Neural cell (in vitro differentiated cells): ENCODE results near the gene PPARG. TPM values are rescaled to one million over a fixed set of nuclear protein-coding genes. Genes with fewer than 3 reads are reported as not detected.

Experiments used
- H2AFZ ChIP-seq: fragments of 200-600, 300-800 bp; sonication (generic), shearing (Covaris generic); 2 replicates; pipeline ENCODE4 v1.6.0; 2014; ENCODE audit warnings: low read depth, mild to moderate bottlenecking, antibody characterized with exemption, low read length, moderate library complexity
- H3F3A ChIP-seq: fragments of 200-600 bp; shearing (Covaris generic); 2 replicates; pipeline ENCODE4 v1.6.1; 2016; ENCODE audit warnings: mild to moderate bottlenecking, moderate library complexity, mixed read lengths, antibody characterized with exemption, low read length; ENCODE audit not compliant: insufficient read depth, poor library complexity, severe bottlenecking
- H3K27ac ChIP-seq: fragments of 200-600, 300-800 bp; sonication (generic), shearing (Covaris generic); 2 replicates; pipeline ENCODE4 v1.5.1; 2014; ENCODE audit warnings: mild to moderate bottlenecking, low read length, moderate library complexity
- H3K27me3 ChIP-seq: fragments of 300-800, 200-600 bp; sonication (generic), shearing (Covaris generic); 2 replicates; pipeline ENCODE4 v1.6.0; 2014; ENCODE audit warnings: mild to moderate bottlenecking, low read depth, low read length, moderate library complexity; ENCODE audit not compliant: insufficient read depth
- H3K36me3 ChIP-seq: fragments of 300-800, 200-600 bp; sonication (generic), shearing (Covaris generic); 2 replicates; pipeline ENCODE4 v1.5.1; 2014; ENCODE audit warnings: mild to moderate bottlenecking, antibody characterized with exemption, low read length, moderate library complexity; ENCODE audit not compliant: insufficient read depth
- H3K4me2 ChIP-seq: fragments of 300-800, 200-600 bp; sonication (generic), shearing (Covaris generic); 2 replicates; pipeline ENCODE4 v1.6.0; 2014; ENCODE audit warnings: mild to moderate bottlenecking, low read length
- H3K4me3 ChIP-seq: fragments of 300-800, 200-600 bp; sonication (generic), shearing (Covaris generic); 2 replicates; pipeline ENCODE4 v1.5.1; 2014; ENCODE audit warnings: mild to moderate bottlenecking, low read length, moderate library complexity
- H3K79me2 ChIP-seq: fragments of 200-600 bp; shearing (Covaris generic); replicated peaks from 2 replicates; pipeline ENCODE4 v1.6.0; 2014; ENCODE audit warnings: mild to moderate bottlenecking, low read length, moderate library complexity; ENCODE audit not compliant: insufficient read depth
- H3K9ac ChIP-seq: fragments of 300-800, 200-600 bp; sonication (generic), shearing (Covaris generic); 2 replicates; pipeline ENCODE4 v1.6.1; 2016; ENCODE audit warnings: mild to moderate bottlenecking, low read length, mixed read lengths
- H3K9me2 ChIP-seq: fragments of 200-600 bp; shearing (Covaris generic); 2 replicates; pipeline ENCODE4 v1.6.1; 2016; ENCODE audit warnings: mild to moderate bottlenecking, low read length, mixed read lengths; ENCODE audit not compliant: insufficient read depth
- H3K9me3 ChIP-seq: fragments of 200-600, 300-800 bp; sonication (generic), shearing (Covaris generic); 2 replicates; pipeline ENCODE4 v1.6.1; 2016; ENCODE audit warnings: mild to moderate bottlenecking, mixed run types, low read length, moderate library complexity, mixed read lengths
- H4K20me1 ChIP-seq: fragments of 200-600 bp; shearing (Covaris generic); 2 replicates; pipeline ENCODE4 v1.6.1; 2016; ENCODE audit warnings: mild to moderate bottlenecking, mixed run types; ENCODE audit not compliant: insufficient read depth
- EP300 ChIP-seq: fragments of 450-650 bp; conservative IDR thresholded peaks from 2 replicates; pipeline ENCODE4 v1.6.1; 2014; ENCODE audit warnings: antibody characterized with exemption, mild to moderate bottlenecking, moderate library complexity; ENCODE audit not compliant: poor library complexity, severe bottlenecking
- EZH2 ChIP-seq: fragments of 200-600, 300-800 bp; shearing (Covaris generic), sonication (generic); IDR thresholded peaks from 2 replicates; pipeline ENCODE4 v1.6.1; 2014; ENCODE audit warnings: antibody characterized with exemption, low read length, borderline replicate concordance, mild to moderate bottlenecking; ENCODE audit not compliant: insufficient read depth, poor library complexity, severe bottlenecking
- MXI1 ChIP-seq: fragments of 450-650 bp; conservative IDR thresholded peaks from 2 replicates; pipeline ENCODE4 v1.6.1; 2014; ENCODE audit warnings: antibody characterized with exemption, mild to moderate bottlenecking; ENCODE audit not compliant: poor library complexity, severe bottlenecking
- POLR2AphosphoS5 ChIP-seq: IDR thresholded peaks from 2 replicates; pipeline ENCODE4 v1.6.1; 2012
- RAD21 ChIP-seq: fragments of 450-650 bp; conservative IDR thresholded peaks from 2 replicates; pipeline ENCODE4 v1.6.1; 2014; ENCODE audit warnings: antibody characterized with exemption, mild to moderate bottlenecking, moderate library complexity
- SMC3 ChIP-seq: fragments of 450-650 bp; conservative IDR thresholded peaks from 2 replicates; pipeline ENCODE4 v1.6.1; 2014; ENCODE audit warnings: antibody characterized with exemption, mild to moderate bottlenecking, moderate library complexity; ENCODE audit not compliant: poor library complexity
- TAF1 ChIP-seq: IDR thresholded peaks from 2 replicates; pipeline ENCODE4 v1.6.1; 2012; ENCODE audit warnings: low read depth
- polyA plus RNA-seq: library from polyadenylated mRNA; depleted of rRNA; stranded (reverse); fragments of >200 nt; gene quantifications from 2 replicates; pipeline ENCODE4 v1.2.3, GENCODE V29; 2014
- TF ChIP-seq, protein P1 (sequence below): fragments of 450-650 bp; IDR thresholded peaks from 2 replicates; pipeline ENCODE4 v1.5.1; 2014; ENCODE audit warnings: antibody characterized with exemption, mild to moderate bottlenecking, moderate library complexity; ENCODE audit not compliant: poor library complexity, severe bottlenecking
- TF ChIP-seq, protein P2 (sequence below): IDR thresholded peaks from 2 replicates; pipeline ENCODE4 v1.6.1; 2012; ENCODE audit warnings: borderline replicate concordance

The PPARG gene
- polyA plus RNA-seq, 1 donor from 2014 or later = 0.35 TPM

DNA sequence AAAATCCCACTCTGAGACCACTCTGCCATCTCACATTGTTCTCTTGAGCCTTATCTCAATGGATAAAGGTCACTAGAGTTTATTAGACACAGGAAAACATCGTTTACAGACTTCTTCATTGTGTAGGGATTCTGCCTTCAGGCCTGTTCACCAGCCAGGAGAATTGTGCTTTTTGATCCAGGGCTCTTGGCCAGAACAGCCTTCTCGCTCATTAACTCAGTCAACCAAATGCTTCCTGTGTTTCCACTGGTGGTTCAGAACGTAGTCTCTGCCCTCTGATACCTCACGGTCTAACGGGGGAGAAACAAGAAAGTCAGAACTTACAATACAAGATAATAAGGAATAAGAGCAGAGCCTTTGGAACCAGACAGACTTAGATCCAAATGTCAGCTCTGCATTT, 141.2 kb downstream of the PPARG start:
- Histone ChIP-seq H3K9ac (no peak overlapping the region), H3K36me3 (no peaks in the 10 kb centered on the region), H2AFZ (no peak overlapping the region), H4K20me1 (no peaks in the 10 kb centered on the region), H3F3A (no peaks in the 10 kb centered on the region), H3K4me3 (no peak overlapping the region), H3K27ac (no peak overlapping the region), H3K79me2 (no peaks in the 10 kb centered on the region), H3K9me2 (no peaks in the 10 kb centered on the region), H3K27me3 (no peaks in the 10 kb centered on the region), H3K4me2 (no peak overlapping the region), H3K9me3 (no peaks in the 10 kb centered on the region)
- TF ChIP-seq RAD21 (no peak), TAF1 (no peak), EZH2 (no peak), POLR2AphosphoS5 (no peak)

DNA sequence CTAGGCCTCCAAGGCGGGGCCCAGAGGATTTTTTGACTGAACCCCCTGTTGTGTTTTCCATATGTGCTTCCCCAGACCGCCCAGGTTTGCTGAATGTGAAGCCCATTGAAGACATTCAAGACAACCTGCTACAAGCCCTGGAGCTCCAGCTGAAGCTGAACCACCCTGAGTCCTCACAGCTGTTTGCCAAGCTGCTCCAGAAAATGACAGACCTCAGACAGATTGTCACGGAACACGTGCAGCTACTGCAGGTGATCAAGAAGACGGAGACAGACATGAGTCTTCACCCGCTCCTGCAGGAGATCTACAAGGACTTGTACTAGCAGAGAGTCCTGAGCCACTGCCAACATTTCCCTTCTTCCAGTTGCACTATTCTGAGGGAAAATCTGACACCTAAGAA, 145.0 kb downstream of the PPARG start:
- H3K4me3 ChIP-seq = no peak overlapping the region
- H3K27me3 ChIP-seq = no peaks in the 10 kb centered on the region
- no peaks in the 10 kb centered on the region for H3F3A ChIP-seq
- H3K9me3 ChIP-seq = no peaks in the 10 kb centered on the region
- H3K9me2 ChIP-seq = no peaks in the 10 kb centered on the region
- no peaks in the 10 kb centered on the region for H4K20me1 ChIP-seq
- no peak overlapping the region for H2AFZ ChIP-seq
- no peak overlapping the region for H3K27ac ChIP-seq
- H3K9ac ChIP-seq = no peak overlapping the region
- H3K79me2 ChIP-seq = no peaks in the 10 kb centered on the region
- no peak overlapping the region for H3K4me2 ChIP-seq
- H3K36me3 ChIP-seq = no peaks in the 10 kb centered on the region
- no peak for TF ChIP-seq RAD21
- TF ChIP-seq MXI1 = no peak
- no peak for TF ChIP-seq TAF1
- TF ChIP-seq EP300 = no peak
- TF ChIP-seq, protein P1, sequence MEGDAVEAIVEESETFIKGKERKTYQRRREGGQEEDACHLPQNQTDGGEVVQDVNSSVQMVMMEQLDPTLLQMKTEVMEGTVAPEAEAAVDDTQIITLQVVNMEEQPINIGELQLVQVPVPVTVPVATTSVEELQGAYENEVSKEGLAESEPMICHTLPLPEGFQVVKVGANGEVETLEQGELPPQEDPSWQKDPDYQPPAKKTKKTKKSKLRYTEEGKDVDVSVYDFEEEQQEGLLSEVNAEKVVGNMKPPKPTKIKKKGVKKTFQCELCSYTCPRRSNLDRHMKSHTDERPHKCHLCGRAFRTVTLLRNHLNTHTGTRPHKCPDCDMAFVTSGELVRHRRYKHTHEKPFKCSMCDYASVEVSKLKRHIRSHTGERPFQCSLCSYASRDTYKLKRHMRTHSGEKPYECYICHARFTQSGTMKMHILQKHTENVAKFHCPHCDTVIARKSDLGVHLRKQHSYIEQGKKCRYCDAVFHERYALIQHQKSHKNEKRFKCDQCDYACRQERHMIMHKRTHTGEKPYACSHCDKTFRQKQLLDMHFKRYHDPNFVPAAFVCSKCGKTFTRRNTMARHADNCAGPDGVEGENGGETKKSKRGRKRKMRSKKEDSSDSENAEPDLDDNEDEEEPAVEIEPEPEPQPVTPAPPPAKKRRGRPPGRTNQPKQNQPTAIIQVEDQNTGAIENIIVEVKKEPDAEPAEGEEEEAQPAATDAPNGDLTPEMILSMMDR = no peak
- no peak for TF ChIP-seq POLR2AphosphoS5
- no peak for TF ChIP-seq EZH2
- TF ChIP-seq SMC3 = no peak
- TF ChIP-seq, protein P2, sequence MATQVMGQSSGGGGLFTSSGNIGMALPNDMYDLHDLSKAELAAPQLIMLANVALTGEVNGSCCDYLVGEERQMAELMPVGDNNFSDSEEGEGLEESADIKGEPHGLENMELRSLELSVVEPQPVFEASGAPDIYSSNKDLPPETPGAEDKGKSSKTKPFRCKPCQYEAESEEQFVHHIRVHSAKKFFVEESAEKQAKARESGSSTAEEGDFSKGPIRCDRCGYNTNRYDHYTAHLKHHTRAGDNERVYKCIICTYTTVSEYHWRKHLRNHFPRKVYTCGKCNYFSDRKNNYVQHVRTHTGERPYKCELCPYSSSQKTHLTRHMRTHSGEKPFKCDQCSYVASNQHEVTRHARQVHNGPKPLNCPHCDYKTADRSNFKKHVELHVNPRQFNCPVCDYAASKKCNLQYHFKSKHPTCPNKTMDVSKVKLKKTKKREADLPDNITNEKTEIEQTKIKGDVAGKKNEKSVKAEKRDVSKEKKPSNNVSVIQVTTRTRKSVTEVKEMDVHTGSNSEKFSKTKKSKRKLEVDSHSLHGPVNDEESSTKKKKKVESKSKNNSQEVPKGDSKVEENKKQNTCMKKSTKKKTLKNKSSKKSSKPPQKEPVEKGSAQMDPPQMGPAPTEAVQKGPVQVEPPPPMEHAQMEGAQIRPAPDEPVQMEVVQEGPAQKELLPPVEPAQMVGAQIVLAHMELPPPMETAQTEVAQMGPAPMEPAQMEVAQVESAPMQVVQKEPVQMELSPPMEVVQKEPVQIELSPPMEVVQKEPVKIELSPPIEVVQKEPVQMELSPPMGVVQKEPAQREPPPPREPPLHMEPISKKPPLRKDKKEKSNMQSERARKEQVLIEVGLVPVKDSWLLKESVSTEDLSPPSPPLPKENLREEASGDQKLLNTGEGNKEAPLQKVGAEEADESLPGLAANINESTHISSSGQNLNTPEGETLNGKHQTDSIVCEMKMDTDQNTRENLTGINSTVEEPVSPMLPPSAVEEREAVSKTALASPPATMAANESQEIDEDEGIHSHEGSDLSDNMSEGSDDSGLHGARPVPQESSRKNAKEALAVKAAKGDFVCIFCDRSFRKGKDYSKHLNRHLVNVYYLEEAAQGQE = no peak
